Sigmoid colon (tissue), 7 donors: ENCODE measurements around the gene HEY2. TPM values are rescaled to one million over a fixed set of nuclear protein-coding genes. Genes with fewer than 3 reads are reported as not detected.

Experiments used
- DNase-seq: peaks from one replicate; pipeline ENCODE4 v3.0.0-alpha.2; 2019
- H3K27ac ChIP-seq, 4 donors: fragments of 200-600 bp; sonication (generic); one replicate each; pipeline ENCODE4 v1.5.1; 2016 to 2019; ENCODE audit warnings: mild to moderate bottlenecking in 1 of 4
- H3K27me3 ChIP-seq, 3 donors: fragments of 200-600 bp; sonication (generic); one replicate each; pipeline ENCODE4 v1.5.1; 2019; ENCODE audit warnings: mild to moderate bottlenecking in 1 of 3
- H3K36me3 ChIP-seq, 4 donors: fragments of 200-600 bp; sonication (generic); one replicate each; pipeline ENCODE4 v1.5.1; 2016 to 2019
- H3K4me1 ChIP-seq, 4 donors: fragments of 200-600 bp; sonication (generic); one replicate each; pipeline ENCODE4 v1.5.1; 2017 to 2019
- H3K4me3 ChIP-seq, 4 donors: fragments of 200-600 bp; sonication (generic); one replicate each; pipeline ENCODE4 v1.5.1; 2017 to 2019; ENCODE audit warnings: mild to moderate bottlenecking in 2 of 4, moderate library complexity in 1 of 4
- H3K9me3 ChIP-seq, 4 donors: fragments of 200-600 bp in 3 of 4; sonication (generic) in 3 of 4; one replicate each; pipeline versions ENCODE4 v1.5.1 to v1.6.1; 2013 to 2019
- EP300 ChIP-seq, 4 donors: sonication (generic); formaldehyde crosslinking; IDR thresholded peaks; one replicate each; pipeline ENCODE4 v1.6.1; 2017; ENCODE audit warnings: antibody characterized with exemption in 4 of 4
- POLR2A ChIP-seq, 2 donors: fragments of 450-650 bp; IDR thresholded peaks; one replicate each; pipeline ENCODE4 v1.6.1; 2016; ENCODE audit warnings: antibody characterized with exemption in 2 of 2, mild to moderate bottlenecking in 2 of 2, moderate library complexity in 2 of 2
- POLR2AphosphoS5 ChIP-seq, 4 donors: sonication (generic); formaldehyde crosslinking; IDR thresholded peaks; one replicate each; pipeline ENCODE4 v1.6.1; 2017; ENCODE audit warnings: antibody characterized with exemption in 4 of 4
- WGBS, 2 donors: extraction: QIAGEN DNeasy Blood & Tissue Kit; methylation state at CpG; one replicate each; pipeline ENCODE4 v1.1.7; 2013; 5-methylcytosine and 5-hydroxymethylcytosine counted together
- intact Hi-C: fragments of 100-400 bp; cut with DNase I; formaldehyde crosslinking; loops from one replicate; pipeline ENCODE4 v1.15.1; 2023
- polyA plus RNA-seq, 3 donors: library from polyadenylated mRNA; stranded (reverse); fragments of 200-250 nt; gene quantifications; one replicate each; pipeline ENCODE4 v1.2.3, GENCODE V29; 2013
- total RNA-seq, 4 donors: library from RNA; depleted of rRNA; stranded (reverse); fragments of >200 nt; gene quantifications; one replicate each; pipeline ENCODE4 v1.1.0, GENCODE V29; 2016
- TF ChIP-seq, protein P1 (sequence below), 4 experiments: fragments of 450-650 bp in 3 of 4; fragments of 200-600 bp in 1 of 4; IDR thresholded peaks; one replicate each; pipeline ENCODE4 v1.5.1; 2016 to 2019; ENCODE audit warnings: antibody characterized with exemption in 4 of 4, mild to moderate bottlenecking in 3 of 4, moderate library complexity in 2 of 4
- donor health status: healthy with polysubstance abuse.
- donor health status: Bipolar disorder and iron deficiency.
- donor health status: healthy.

The HEY2 gene
- total and polyA plus RNA-seq, 7 donors: 1.2 to 3.9 (median 1.6) TPM; not detected in 2

DNA sequence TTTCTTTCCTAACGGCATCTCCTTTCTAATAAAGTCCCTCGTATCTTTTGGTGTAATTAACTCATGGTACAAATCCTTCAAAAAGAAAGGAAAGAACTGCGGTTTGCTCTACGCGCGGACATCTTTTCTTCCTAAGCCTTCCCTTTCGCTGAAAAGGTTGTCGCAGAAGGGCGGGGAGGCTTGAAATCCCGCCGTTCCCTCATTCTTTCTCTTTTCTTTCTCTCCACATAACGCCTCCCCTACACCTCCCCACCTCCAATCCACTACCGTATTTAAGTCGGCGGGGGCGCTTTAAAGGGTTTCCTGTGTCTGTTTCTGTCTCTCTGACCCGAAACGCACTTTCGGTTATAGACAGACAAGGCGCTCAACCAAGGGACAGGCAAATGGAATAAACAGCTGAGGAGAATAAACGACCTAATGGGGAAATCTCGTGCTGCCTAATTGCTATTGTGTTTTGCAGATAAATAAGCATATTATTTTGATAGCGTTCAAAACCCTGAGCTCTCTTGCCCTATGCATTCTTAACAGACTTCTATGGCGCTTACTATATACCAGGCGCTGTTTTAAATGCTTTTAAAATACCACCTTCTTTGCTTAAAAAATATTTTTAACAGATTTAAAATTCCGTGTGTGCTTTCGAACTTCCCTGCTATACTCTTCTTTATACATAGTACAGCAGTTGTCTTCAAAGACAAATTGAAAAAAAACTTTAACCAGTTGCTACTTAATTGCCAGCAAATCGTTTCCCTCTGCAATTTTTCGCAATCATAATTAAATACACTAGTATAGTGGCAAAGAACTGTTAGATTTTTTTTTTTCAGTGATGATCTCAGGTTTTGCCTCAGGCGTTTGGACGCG lies 2.5 kb upstream of the HEY2 start:
- Histone ChIP-seq H3K27ac (peak overlapping the region; percentile 86 to 89 (median 88)), H3K9me3 (no peaks in the 10 kb centered on the region), H3K4me3 (peak overlapping the region; percentile 53 to 74 (median 70)), H3K36me3 (no peaks in the 10 kb centered on the region), H3K27me3 (peaks cover 0 to 44% (median 0%) of the 10 kb centered on the region in 3 donors), H3K4me1 (peaks cover 0 to 33% (median 21%) of the 10 kb centered on the region in 4 donors)
- no peak for TF ChIP-seq POLR2A (IDR thresholded peaks at IDR 0.05)
- peak in 1 of 4 donors; percentile 43 for TF ChIP-seq POLR2AphosphoS5 (IDR thresholded peaks at IDR 0.05)
- intact Hi-C loops: loop anchor here (5.0 to 10.0 kb wide), 2 partner anchors 385 to 592 kb away; partner anchors contain the start of gene TPD52L1
- WGBS, 2 donors: 2 to 3% methylated on average over 32 of the region's 32 CpGs
- DNase-seq: peak; percentile 75

DNA sequence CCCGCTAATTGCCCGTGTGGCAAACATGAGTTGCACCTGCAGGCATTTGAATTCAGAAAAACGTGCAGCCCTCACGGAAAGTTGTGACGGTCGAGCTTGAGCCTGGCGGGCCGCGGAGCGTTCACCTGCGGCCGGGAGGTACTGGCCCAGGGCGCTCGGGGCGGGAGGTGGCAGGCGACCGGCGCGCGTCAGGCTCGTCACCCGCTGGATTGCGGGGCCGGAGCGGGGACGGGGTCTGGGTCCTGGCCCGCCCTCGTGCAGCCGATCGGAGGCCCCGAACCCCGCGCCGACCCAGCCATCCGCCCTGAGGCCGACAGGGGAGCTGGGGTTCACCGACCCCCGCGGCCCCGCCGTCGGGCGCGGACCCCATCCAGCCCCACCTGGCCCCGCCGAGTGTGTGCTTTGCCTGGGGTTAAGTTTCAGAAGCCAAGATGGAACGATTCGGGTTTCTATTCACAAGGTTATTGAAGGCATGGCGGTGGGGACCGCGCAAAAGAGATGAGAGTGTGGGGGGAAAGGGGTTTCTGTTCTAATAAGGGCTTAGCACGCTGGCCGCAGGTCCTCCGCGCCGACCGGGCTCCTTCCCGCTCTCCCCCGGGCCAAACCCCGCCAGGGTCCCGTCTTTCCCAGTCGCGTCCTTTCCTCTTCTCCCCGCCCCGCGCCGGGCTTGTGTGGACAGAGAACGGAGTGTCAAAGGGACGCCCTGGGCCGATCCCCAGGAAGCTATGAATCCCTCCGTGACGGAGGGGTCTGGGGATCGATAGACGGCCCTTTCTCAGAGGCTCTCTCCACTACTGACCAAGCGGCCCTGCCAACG lies 1.6 kb upstream of the HEY2 start:
- H3K4me1 ChIP-seq: peaks cover 0 to 33% (median 21%) of the 10 kb centered on the region in 4 donors
- 1% methylated on average over 76 of the region's 76 CpGs for WGBS, 2 donors
- intact Hi-C loops: loop anchor here (2.0 to 10.0 kb wide), 4 partner anchors 33 to 593 kb away; partner anchors contain the start of gene TPD52L1
- no peaks in the 10 kb centered on the region for H3K9me3 ChIP-seq
- TF ChIP-seq, protein P1, sequence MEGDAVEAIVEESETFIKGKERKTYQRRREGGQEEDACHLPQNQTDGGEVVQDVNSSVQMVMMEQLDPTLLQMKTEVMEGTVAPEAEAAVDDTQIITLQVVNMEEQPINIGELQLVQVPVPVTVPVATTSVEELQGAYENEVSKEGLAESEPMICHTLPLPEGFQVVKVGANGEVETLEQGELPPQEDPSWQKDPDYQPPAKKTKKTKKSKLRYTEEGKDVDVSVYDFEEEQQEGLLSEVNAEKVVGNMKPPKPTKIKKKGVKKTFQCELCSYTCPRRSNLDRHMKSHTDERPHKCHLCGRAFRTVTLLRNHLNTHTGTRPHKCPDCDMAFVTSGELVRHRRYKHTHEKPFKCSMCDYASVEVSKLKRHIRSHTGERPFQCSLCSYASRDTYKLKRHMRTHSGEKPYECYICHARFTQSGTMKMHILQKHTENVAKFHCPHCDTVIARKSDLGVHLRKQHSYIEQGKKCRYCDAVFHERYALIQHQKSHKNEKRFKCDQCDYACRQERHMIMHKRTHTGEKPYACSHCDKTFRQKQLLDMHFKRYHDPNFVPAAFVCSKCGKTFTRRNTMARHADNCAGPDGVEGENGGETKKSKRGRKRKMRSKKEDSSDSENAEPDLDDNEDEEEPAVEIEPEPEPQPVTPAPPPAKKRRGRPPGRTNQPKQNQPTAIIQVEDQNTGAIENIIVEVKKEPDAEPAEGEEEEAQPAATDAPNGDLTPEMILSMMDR (IDR thresholded peaks at IDR 0.05): no peak
- no peak for TF ChIP-seq POLR2A (IDR thresholded peaks at IDR 0.05)
- no peak for TF ChIP-seq EP300 (IDR thresholded peaks at IDR 0.05)
- TF ChIP-seq POLR2AphosphoS5 (IDR thresholded peaks at IDR 0.05): peak in 1 of 4 donors; percentile 13
- peak; percentile 77 for DNase-seq
- H3K4me3 ChIP-seq: peak overlapping the region; percentile 53 to 74 (median 70)
- H3K27me3 ChIP-seq: peaks cover 0 to 44% (median 0%) of the 10 kb centered on the region in 3 donors
- peak overlapping the region; percentile 86 to 89 (median 88) for H3K27ac ChIP-seq
- no peaks in the 10 kb centered on the region for H3K36me3 ChIP-seq

GRCh38 chr6:125748406-125749172 lies 843 bp upstream of the HEY2 start:
- intact Hi-C loops: loop anchor here (2.0 to 10.0 kb wide), 4 partner anchors 32 to 594 kb away; partner anchors contain the start of gene TPD52L1
- Histone ChIP-seq H3K4me1 (peaks cover 0 to 33% (median 21%) of the 10 kb centered on the region in 4 donors), H3K4me3 (peak overlapping the region; percentile 53 to 74 (median 70)), H3K36me3 (no peaks in the 10 kb centered on the region), H3K27me3 (peaks cover 0 to 44% (median 0%) of the 10 kb centered on the region in 3 donors), H3K27ac (peak overlapping the region; percentile 86 to 89 (median 88)), H3K9me3 (no peaks in the 10 kb centered on the region)
- WGBS, 2 donors: 0 to 1% methylated on average over 42 of the region's 42 CpGs
- TF ChIP-seq EP300 (IDR thresholded peaks at IDR 0.05) (no peak), POLR2AphosphoS5 (IDR thresholded peaks at IDR 0.05) (peak in 2 of 4 donors; percentile 46 to 62)
- DNase-seq: no peak

GRCh38 chr6:125749865-125750691 lies 646 bp downstream of the HEY2 start:
- Histone ChIP-seq H3K4me1 (peaks cover 0 to 33% (median 21%) of the 10 kb centered on the region in 4 donors), H3K9me3 (no peaks in the 10 kb centered on the region), H3K27me3 (peaks cover 0 to 44% (median 0%) of the 10 kb centered on the region in 3 donors), H3K4me3 (peak overlapping the region; percentile 53 to 74 (median 70)), H3K36me3 (peaks cover 0 to 4% (median 0%) of the 10 kb centered on the region in 4 donors), H3K27ac (peak overlapping the region; percentile 86 to 89 (median 88))
- DNase-seq: no peak
- no peak for TF ChIP-seq POLR2A (IDR thresholded peaks at IDR 0.05)
- TF ChIP-seq EP300 (IDR thresholded peaks at IDR 0.05): no peak
- peak in 1 of 4 donors; percentile 7 for TF ChIP-seq POLR2AphosphoS5 (IDR thresholded peaks at IDR 0.05)
- TF ChIP-seq, protein P1 (IDR thresholded peaks at IDR 0.05): no peak
- intact Hi-C loops: loop anchor here (2.0 to 10.0 kb wide), 4 partner anchors 31 to 595 kb away; partner anchors contain the start of gene TPD52L1
- WGBS, 2 donors: 2 to 3% methylated on average over 35 of the region's 35 CpGs
